KOPT-K1 (cell line): ENCODE data around the gene SPINT1.

ENCODE experiments used
- H3K27ac ChIP-seq: fragments of 200-600 bp; sonication (generic); 2 replicates; pipeline ENCODE4 v1.5.1; 2016; ENCODE audit warnings: antibody characterized with exemption, mild to moderate bottlenecking, low read depth, low read length; ENCODE audit not compliant: poor library complexity, severe bottlenecking
- H3K36me3 ChIP-seq: fragments of 200-600 bp; sonication (generic); 2 replicates; pipeline ENCODE4 v1.5.1; 2017; ENCODE audit warnings: antibody characterized with exemption, mild to moderate bottlenecking, low read length, moderate library complexity; ENCODE audit not compliant: insufficient read depth
- H3K9me3 ChIP-seq: fragments of 200-600 bp; sonication (generic); 2 replicates; pipeline ENCODE4 v1.5.1; 2017; ENCODE audit warnings: antibody characterized with exemption, low read length, mild to moderate bottlenecking; ENCODE audit not compliant: insufficient read depth, poor library complexity, severe bottlenecking

Gene SPINT1

DNA sequence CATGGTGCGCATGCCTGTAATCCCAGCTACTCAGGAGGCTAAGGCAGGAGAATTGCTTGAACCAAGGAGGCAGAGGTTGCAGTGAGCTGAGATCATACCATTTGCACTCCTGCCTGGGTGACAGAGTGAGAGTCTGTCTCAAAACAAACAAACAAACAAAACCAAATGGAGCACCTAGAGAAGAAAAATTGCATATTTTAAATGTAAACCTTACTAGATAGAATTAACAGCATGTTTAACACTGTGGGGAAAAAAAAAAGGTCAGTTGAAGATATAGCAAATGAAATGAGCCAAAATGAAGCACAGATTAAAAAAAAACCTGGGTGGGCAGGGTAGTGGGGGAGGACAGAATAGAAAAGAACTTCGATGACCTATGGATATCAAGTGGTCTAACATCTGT lies 22.7 kb upstream of the SPINT1 start:
- Histone ChIP-seq H3K27ac (no peak overlapping the region), H3K36me3 (no peaks in the 10 kb centered on the region), H3K9me3 (no peaks in the 10 kb centered on the region)

DNA sequence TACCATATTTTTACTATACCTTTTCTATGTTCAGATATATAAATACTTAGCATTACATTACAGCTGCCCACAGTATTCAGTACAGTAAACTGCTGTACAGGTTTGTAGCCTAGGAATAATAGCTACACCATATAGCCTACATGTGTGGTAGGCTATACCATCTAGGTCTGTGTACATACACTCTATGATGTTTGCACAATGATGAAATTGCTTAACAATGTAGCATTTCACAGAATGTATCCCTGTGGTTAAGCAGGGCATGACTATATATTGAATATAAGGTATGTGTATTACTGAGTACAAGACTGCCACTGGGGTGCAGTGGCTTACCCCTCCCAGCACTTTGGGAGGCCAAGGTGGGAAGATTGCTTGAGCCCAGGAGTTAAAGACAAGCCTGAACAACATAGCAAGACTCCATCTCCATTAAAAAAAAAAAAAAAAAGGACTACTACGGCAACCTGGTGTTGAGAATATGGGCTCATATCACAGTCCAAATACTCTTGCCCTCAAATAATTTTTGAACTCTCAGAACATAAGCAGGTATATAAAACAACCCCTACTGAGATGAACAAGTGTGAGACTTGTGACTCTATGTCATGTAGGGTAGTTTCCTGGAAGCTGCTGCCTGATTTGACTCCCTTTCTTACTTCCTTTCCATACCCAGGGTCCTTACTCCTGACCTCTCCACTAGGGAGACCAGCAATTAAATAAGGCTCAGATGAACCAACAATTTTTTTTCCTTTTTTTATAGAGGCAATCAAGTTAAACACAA lies 20.1 kb upstream of the SPINT1 start:
- Histone ChIP-seq H3K27ac (no peak overlapping the region), H3K36me3 (no peaks in the 10 kb centered on the region), H3K9me3 (no peaks in the 10 kb centered on the region)

DNA sequence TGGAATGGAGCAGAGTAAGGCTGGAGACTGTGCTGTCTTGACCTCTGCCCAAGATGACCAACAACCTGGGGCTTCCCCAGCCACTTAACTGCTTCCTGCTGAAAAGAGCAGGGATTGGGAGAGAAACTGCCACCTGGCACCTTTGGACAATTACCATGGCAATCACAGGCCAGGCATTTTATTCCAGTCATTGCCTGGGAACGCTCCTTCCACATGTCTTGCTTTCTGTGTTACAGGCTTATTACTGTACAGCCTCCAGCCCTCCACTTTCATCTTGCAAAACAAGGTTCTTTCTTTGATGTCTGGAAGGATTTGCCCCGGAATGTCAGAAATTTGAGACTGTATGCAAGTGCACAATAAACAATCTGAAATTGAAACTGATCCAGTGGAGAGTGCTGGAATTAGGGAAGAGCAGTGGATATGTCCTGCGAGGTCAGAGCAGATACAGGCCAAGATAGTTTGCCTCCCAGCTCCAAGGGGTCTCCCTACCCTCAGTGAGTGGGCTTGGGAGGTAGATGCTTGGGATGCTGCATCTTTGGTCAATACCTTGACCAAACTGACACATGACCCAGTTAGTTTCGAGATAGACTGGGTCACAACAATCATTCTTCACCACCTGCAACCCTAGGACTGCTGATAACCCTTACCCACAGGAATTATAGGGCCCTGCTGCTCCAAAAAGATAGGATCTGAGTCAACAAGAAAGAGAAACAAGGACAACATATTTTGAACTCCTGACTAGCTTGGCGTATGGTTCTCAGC lies 18.0 kb upstream of the SPINT1 start:
- Histone ChIP-seq H3K27ac (no peak overlapping the region), H3K9me3 (no peaks in the 10 kb centered on the region), H3K36me3 (no peaks in the 10 kb centered on the region)

DNA sequence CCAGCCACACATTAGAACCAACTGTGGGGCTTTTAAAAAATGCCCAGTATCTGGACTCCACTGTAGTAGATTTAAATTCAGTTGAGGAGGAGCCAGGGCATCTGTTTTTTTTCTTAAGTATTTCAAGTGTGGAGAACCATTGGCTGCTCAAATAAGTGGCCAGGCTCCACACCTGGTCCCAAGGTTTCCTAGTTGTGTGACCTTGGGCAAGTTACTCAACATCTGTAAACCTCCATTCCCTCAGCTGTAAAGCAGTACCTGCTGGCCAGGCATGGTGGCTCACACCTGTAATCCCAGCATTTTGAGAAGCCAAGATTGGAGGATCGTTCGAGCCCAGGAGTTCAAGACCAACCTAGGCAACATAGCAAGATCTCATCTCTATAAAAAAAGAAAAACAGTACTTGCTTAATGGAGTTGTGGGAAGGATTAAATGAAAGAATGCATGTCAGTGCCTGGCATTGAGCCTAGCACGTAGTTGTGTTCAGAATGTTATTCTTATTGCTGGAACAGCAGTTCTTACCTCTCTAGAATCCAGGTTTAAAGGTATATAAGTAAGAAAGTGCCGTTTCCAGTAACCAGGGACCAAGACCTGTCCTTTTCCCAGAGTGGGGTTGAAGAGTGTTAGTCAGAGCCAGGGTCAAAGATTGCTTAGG lies 17.3 kb upstream of the SPINT1 start:
- Histone ChIP-seq H3K9me3 (no peaks in the 10 kb centered on the region), H3K36me3 (no peaks in the 10 kb centered on the region), H3K27ac (no peak overlapping the region)

DNA sequence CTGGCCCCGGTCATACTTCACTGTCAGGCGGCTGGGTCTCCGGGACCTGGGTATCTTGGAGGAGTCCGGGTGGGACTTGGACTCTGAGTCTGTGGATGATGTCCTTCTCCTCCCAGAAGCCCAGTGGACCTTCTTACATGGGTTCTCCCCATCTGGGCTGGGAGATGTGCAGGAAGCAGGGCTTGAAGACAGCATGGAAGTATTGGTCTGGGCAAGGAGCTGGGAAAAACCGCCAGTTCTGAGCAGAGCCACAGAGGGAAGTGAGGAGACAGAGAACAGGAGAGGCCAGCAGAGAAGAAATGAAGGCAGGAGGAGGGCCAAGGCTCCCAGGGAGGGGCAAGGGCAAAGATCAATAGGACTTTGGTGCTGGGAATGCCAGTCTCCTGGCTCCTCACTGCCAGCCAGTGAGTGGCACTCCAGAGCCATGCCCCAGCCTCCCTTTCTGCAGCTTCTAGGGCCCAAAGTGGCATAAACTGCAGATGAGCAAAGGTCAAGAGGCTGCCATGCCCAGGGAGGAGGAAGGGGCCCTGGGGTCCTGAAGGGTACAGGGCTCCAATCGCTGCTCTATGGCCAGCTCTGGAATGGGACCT lies 15.3 kb upstream of the SPINT1 start, which contains the start of gene PPP1R14D:
TSS of gene PPP1R14D (minus strand) at position 262 of the 590 bp plus-strand sequence. CDS start at position 195, 67 bp downstream.
- Histone ChIP-seq H3K9me3 (no peaks in the 10 kb centered on the region), H3K27ac (no peak within 1 kb of the TSS), H3K36me3 (no peaks in the 10 kb centered on the region)

DNA sequence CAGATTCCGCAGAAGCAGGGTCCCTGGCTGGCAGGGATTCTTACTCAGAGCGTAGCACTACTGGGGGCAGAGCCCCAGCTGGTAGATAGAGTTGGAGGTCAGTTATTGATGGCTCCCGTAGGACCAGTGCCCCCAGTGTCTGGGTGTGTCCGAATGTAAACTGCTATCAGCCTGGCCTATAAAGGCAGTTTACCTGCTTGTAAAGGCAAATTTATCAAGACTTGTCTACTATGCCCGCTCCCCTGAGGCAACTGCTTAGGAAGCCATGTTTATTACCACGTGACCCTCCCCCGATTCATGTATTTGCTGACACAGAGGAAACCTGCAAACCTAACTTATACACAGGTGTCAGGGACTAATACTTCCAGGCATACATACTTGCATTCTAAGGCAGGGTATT lies 14.7 kb upstream of the SPINT1 start:
- H3K9me3 ChIP-seq: no peaks in the 10 kb centered on the region
- H3K36me3 ChIP-seq: no peaks in the 10 kb centered on the region
- H3K27ac ChIP-seq: no peak overlapping the region

DNA sequence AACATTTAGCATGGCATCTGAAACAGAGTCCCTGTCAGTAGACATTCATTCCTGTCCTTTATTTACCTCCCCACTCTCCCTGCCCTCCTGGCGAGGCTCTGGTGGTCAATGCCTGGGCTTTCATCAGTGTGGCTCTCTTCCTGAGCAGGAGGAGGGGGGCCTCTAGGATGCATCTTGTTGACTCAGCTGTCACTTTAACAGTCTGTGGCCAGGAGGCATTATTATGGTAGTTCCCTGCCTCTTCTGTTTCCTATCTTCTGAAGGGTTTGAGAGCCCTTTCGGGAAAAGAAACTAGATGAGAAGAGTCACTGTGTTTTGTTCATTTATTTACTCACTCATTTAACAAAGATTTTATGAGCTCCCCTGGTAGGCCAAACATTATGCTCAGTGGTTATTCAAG lies 13.0 kb upstream of the SPINT1 start:
- H3K27ac ChIP-seq: no peak overlapping the region

DNA sequence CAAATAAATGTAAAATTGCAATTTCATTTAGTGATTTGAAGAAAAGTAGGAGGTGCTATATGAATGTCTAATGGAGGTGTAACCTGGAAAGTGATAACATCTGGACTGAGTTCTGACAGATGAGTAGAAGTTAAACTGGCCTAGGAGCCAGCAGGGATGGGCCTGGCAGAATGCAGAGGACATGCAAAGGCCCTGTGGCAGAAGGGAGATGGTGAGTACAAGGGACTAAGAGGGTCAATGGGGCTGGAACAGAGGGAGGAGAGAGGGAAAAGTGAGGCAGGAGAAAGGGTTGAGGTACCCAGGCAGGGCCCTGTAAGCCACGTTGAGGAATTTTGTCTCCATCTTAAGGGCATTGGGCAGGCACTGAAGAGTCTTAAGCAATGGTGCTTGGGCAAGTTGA lies 12.0 kb upstream of the SPINT1 start:
- H3K9me3 ChIP-seq: no peaks in the 10 kb centered on the region
- H3K27ac ChIP-seq: no peak overlapping the region
- no peaks in the 10 kb centered on the region for H3K36me3 ChIP-seq

More for the DNA sequence above, 13.0 kb upstream of the SPINT1 start:
- Histone ChIP-seq H3K9me3 (no peaks in the 10 kb centered on the region), H3K36me3 (no peaks in the 10 kb centered on the region)

DNA sequence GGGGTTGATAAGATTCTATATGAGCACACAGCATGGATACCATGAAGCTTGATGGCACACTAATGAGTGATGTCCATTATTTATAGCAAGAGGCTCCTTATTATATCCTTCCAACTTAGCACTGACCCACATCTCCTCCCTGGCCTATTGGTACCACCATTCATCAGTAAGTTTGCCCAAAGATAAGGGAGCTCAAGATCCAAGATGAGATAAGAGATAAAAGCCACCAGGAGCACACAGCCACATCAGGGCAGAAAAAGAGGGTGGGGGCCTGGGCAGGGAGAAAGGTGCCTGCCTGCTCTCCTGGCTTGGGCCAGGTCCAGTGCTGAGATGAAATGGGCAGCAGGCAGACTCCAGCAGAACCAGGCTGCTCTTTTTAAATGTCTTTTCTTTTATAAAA lies 10.9 kb upstream of the SPINT1 start:
- Histone ChIP-seq H3K27ac (no peak overlapping the region), H3K9me3 (no peaks in the 10 kb centered on the region), H3K36me3 (no peaks in the 10 kb centered on the region)

DNA sequence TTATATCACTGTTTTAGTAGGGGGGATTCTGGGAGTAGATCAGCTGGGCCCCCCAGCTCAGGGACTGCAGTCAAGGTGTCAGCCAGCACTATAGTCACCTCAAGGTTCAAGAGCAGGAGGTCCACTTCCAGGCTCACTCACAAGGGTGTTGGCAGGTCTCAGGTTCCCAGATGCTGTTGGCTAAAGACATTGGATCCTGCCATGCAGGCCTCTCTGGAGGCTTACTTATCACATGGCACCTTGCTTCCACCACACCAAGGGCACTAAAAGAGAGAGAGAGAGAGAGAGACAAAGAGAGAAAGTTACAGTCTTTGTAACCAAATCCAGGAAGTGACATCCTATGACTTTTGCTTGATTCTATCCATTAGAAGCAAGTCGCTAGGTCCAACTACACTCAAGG lies 7.8 kb upstream of the SPINT1 start:
- no peaks in the 10 kb centered on the region for H3K36me3 ChIP-seq
- H3K27ac ChIP-seq: no peak overlapping the region
- no peaks in the 10 kb centered on the region for H3K9me3 ChIP-seq

DNA sequence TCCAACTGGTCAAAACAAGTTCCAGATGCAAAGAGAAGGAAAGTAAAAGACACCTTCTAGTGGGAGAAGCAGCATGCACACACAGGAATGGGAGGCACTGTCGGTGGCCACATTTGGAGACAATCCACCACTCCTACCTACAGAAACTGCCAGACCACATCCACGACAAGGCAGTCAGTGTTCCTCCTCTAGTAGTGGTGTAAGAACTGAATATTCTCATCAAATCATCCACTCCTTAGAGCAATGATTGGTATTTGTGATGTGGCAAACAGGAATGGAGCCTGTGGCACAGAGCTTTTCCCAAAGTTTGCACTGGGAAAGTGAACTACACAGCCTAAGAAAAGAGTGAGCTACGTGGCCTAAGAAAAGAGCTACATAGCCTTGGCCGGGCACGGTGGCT lies 5.1 kb upstream of the SPINT1 start:
- Histone ChIP-seq H3K9me3 (no peaks in the 10 kb centered on the region), H3K36me3 (no peaks in the 10 kb centered on the region), H3K27ac (no peak overlapping the region)

DNA sequence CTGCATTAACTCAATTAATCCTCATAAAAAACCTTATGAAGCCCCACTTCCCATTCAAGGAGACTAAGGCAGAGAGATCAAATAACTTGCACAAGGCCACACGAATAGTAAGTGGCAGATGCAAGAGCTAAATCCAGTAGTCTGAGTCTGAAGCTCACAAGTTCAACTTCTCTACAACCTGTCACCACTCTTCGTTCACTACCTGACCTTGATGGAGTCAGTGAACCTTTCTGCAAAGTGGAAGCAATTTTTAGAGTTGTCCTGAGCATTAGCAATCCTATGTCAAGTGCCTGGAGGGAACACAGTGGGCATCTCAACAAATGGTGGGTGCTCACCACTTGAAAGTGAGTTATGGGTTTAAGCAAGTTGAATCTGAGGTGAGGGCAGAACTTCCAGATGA lies 2.1 kb upstream of the SPINT1 start:
- H3K27ac ChIP-seq: no peak overlapping the region
- H3K9me3 ChIP-seq: no peaks in the 10 kb centered on the region
- no peaks in the 10 kb centered on the region for H3K36me3 ChIP-seq

DNA sequence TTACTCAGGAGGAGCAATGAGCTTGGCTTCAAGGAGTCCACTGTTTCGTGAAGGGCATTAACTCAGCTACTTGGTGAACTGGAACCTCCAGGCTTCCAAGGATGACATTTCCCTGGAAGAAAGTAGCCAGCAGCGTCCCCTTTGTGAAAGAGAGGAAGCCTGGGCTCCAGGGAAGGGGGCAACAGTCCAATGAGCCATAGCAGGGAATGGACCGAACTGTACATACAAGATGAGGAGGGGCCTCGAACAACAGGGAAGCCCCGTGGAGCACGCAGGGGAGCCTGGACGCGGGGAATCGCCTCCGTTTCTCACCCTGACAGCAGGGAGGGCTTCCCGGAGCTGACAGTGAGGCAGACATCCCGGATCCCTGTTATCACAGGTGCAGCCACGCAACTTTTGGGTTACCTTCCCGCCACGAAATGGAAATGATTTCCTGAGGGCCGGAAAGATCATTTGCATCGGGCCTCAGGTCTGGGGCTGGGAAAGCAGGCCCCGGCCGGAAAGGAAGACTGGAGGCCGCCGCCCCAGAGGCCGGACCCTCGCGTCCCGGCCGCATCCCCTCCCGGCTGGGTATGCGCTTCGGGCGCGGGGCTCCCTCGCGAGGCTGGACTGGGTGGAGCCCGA lies 475 bp upstream of the SPINT1 start:
- Histone ChIP-seq H3K36me3 (no peaks in the 10 kb centered on the region), H3K27ac (no peak overlapping the region), H3K9me3 (no peaks in the 10 kb centered on the region)

DNA sequence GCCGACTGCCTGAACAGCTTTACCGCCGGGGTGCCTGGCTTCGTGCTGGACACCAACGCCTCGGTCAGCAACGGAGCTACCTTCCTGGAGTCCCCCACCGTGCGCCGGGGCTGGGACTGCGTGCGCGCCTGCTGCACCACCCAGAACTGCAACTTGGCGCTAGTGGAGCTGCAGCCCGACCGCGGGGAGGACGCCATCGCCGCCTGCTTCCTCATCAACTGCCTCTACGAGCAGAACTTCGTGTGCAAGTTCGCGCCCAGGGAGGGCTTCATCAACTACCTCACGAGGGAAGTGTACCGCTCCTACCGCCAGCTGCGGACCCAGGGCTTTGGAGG lies 815 bp downstream of the SPINT1 start:
- Histone ChIP-seq H3K36me3 (no peaks in the 10 kb centered on the region), H3K27ac (no peak overlapping the region), H3K9me3 (no peaks in the 10 kb centered on the region)

DNA sequence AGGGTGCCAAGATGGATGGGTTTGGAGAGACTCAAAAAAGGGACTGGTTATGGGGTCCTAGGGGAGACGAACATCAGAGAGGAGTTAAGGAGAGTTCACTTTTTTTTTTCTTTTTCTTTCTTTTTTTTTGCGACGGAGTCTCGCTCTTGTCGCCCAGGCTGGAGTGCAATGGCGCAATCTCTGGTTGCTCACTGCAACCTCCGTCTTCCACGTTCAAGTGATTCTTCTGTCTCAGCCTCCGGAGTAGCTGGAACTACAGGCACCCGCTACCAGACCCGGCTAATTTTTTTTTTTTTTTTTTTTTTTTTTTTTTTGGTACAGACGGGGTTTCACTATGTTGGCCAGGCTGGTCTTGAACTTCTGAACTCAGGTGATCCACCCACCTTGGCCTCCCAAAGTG lies 1.2 kb downstream of the SPINT1 start:
- Histone ChIP-seq H3K27ac (no peak overlapping the region), H3K9me3 (no peaks in the 10 kb centered on the region), H3K36me3 (no peaks in the 10 kb centered on the region)
